Osteoblast (primary cell): ENCODE measurements around the gene FBN3. TPM values are rescaled to one million over a fixed set of nuclear protein-coding genes. Genes with fewer than 3 reads are reported as not detected.

ENCODE experiments used
- DNase-seq: peaks from one replicate; pipeline ENCODE4 v3.0.0; 2011; ENCODE audit warnings: low spot score, mixed read lengths; ENCODE audit not compliant: insufficient read length; ENCODE audit errors: missing footprints
- H2AFZ ChIP-seq: 2 replicates; pipeline ENCODE4 v1.6.0; 2011; ENCODE audit warnings: mild to moderate bottlenecking, low read length
- H3K27ac ChIP-seq: 2 replicates; pipeline ENCODE4 v1.5.1; 2011; ENCODE audit warnings: mild to moderate bottlenecking, low read depth, low read length, moderate library complexity
- H3K27me3 ChIP-seq: 2 replicates; pipeline ENCODE4 v1.6.0; 2012; ENCODE audit warnings: mild to moderate bottlenecking, control low read depth, inconsistent platforms, low read length, moderate library complexity; ENCODE audit not compliant: insufficient read depth
- H3K36me3 ChIP-seq: 2 replicates; pipeline ENCODE4 v1.5.1; 2011; ENCODE audit warnings: mild to moderate bottlenecking, low read length, control low read depth, moderate library complexity; ENCODE audit not compliant: insufficient read depth
- H3K4me1 ChIP-seq: 2 replicates; pipeline ENCODE4 v1.5.1; 2011; ENCODE audit warnings: mild to moderate bottlenecking, low read length, control low read depth, moderate library complexity; ENCODE audit not compliant: insufficient read depth
- H3K4me2 ChIP-seq: 2 replicates; pipeline ENCODE4 v1.6.0; 2011; ENCODE audit warnings: mild to moderate bottlenecking, low read length; ENCODE audit not compliant: insufficient read depth
- H3K4me3 ChIP-seq: fragments of 200-600 bp; sonication (generic); 3 replicates; pipeline ENCODE4 v1.5.1; 2012; ENCODE audit warnings: mild to moderate bottlenecking, low read length, inconsistent platforms; ENCODE audit not compliant: insufficient read depth
- H3K79me2 ChIP-seq: 2 replicates; pipeline ENCODE4 v1.6.0; 2012; ENCODE audit warnings: mild to moderate bottlenecking, low read length, control low read depth, inconsistent platforms; ENCODE audit not compliant: insufficient read depth
- H3K9me3 ChIP-seq: 2 replicates; pipeline ENCODE4 v1.5.1; 2011; ENCODE audit warnings: low read depth, low read length, control low read depth
- H4K20me1 ChIP-seq: 2 replicates; pipeline ENCODE4 v1.6.0; 2012; ENCODE audit warnings: mild to moderate bottlenecking, low read length, control low read depth; ENCODE audit not compliant: insufficient read depth
- CTCF ChIP-seq: IDR thresholded peaks from 2 replicates; pipeline ENCODE4 v1.5.1; 2011; ENCODE audit warnings: mild to moderate bottlenecking, low read depth, low read length, moderate library complexity; ENCODE audit errors: extremely low read depth
- total RNA-seq: library from RNA; depleted of rRNA; stranded (reverse); fragments of >200 nt; gene quantifications from 2 replicates; pipeline ENCODE4 v1.2.3, GENCODE V29; 2012

FBN3 gene
- total RNA-seq, 1 donor = not detected

DNA sequence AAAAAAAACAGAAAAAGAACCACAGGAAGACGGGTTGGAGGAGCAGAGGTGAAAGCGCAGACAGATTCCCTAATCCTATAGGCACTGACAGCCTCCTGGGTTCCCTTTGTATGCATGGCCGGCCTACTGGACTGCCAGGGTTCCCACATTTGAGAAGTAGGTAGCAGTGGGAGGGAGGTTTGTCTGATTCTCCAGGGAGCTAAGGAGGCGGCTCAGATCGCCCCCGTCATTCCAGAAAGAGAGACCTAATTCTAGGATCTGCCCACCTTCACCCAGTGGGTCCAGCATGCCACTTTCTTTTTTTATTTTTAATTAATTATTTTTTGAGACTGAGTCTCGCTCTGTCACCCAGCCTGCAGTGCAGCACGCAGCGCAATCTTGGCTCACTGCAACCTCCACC, 106.5 kb downstream of the FBN3 start:
- Histone ChIP-seq H3K36me3 (no peaks in the 10 kb centered on the region), H3K79me2 (no peaks in the 10 kb centered on the region), H3K27ac (no peak overlapping the region), H3K4me3 (no peak overlapping the region), H4K20me1 (no peaks in the 10 kb centered on the region), H3K9me3 (no peaks in the 10 kb centered on the region), H3K27me3 (peaks cover 6% of the 10 kb centered on the region), H3K4me1 (no peaks in the 10 kb centered on the region), H3K4me2 (no peak overlapping the region), H2AFZ (no peak overlapping the region)
- TF ChIP-seq CTCF = no peak
- peak; percentile 46 for DNase-seq

DNA sequence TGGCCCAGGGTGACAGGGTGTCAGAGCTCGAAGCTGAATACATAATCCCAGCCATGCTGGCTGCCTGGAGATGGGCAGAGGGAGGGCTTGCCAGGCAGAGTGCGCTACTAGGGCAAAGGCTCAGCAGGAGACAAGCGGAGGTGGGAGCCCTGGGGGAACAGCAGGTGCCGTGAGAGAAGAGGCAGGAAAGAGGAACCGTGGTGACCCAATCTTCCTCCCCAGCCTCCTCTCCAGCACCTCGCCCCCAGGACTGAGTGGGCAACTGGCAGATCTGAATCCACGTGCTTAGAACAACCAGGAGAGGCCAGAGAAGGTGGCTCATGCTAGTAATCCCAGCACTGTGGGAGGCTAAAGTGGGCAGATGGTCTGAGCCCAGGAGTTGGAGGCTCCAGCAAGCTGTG, 107.9 kb downstream of the FBN3 start:
- H4K20me1 ChIP-seq = no peaks in the 10 kb centered on the region
- no peaks in the 10 kb centered on the region for H3K4me1 ChIP-seq
- no peak overlapping the region for H2AFZ ChIP-seq
- no peak overlapping the region for H3K27ac ChIP-seq
- DNase-seq = no peak
- no peaks in the 10 kb centered on the region for H3K79me2 ChIP-seq
- TF ChIP-seq CTCF = no peak
- H3K4me3 ChIP-seq = no peak overlapping the region
- H3K4me2 ChIP-seq = no peak overlapping the region
- no peaks in the 10 kb centered on the region for H3K9me3 ChIP-seq
- H3K27me3 ChIP-seq = peaks cover 6% of the 10 kb centered on the region
- H3K36me3 ChIP-seq = no peaks in the 10 kb centered on the region

DNA sequence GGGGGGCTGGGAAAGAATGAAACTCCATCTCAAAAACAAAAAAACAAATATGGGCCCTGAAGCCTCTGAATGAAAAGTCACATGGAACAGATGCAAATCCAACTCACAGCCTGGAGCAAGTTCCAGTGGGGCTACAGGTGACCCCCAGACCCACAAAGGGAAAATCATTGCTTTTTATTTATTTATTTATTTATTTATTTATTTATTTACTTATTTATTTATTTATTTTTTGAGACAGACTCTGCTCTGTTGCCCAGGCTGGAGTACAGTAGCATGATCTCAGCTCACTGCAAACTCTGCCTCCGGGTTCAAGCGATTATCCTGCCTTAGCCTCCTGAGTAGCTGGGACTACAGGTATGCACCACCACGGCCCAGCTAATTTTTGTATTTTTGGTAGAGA, 110.2 kb downstream of the FBN3 start:
- Histone ChIP-seq H3K4me2 (no peak overlapping the region), H3K4me3 (no peak overlapping the region), H3K79me2 (no peaks in the 10 kb centered on the region), H2AFZ (no peak overlapping the region), H4K20me1 (no peaks in the 10 kb centered on the region), H3K4me1 (no peaks in the 10 kb centered on the region), H3K27ac (no peak overlapping the region), H3K36me3 (no peaks in the 10 kb centered on the region), H3K9me3 (no peaks in the 10 kb centered on the region), H3K27me3 (peaks cover 3% of the 10 kb centered on the region)
- no peak for DNase-seq
- no peak for TF ChIP-seq CTCF

GRCh38 chr19:8038815-8039214, 110.6 kb downstream of the FBN3 start:
- Histone ChIP-seq H3K4me2 (no peak overlapping the region), H3K4me3 (no peak overlapping the region), H3K27ac (no peak overlapping the region), H3K9me3 (no peaks in the 10 kb centered on the region), H3K36me3 (no peaks in the 10 kb centered on the region), H2AFZ (no peak overlapping the region), H3K27me3 (peaks cover 3% of the 10 kb centered on the region), H4K20me1 (no peaks in the 10 kb centered on the region), H3K79me2 (no peaks in the 10 kb centered on the region), H3K4me1 (no peaks in the 10 kb centered on the region)
- DNase-seq = no peak
- TF ChIP-seq CTCF = no peak
